ENCODE measurements around the gene C2orf42.

DNA sequence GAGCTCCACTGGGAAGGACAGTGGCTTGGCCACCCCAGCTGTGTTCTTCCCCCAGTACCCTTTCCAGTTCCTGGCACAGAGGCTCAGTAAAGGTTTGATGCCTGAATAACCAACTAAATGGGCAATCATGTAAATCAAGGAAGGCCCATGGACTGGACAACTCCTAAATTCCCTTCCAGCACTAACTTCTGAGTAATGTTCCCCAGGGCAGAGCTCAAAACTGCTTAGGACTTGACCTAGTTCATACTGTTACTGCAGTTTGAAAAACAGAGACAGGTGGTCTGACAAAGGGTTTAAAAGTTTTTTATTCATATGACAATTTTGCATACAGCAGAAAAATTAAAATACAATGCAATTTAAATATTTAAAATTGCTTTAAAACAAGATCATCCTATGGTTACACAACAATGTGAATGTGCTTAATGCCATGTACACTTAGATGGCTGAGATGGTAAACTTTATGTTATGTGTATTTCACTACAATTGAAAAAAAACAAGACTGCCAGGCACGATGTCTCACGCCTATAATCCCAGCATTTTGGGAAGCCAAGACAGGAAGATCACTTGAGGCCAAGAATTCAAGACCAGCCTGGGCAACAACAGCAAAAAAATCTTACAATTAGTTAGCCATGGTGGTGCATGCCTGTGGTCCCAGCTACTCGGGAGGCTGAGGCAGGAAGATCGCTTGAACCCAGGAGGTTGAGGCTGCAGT, 77.3 kb downstream of the C2orf42 start:
- TF ChIP-seq, protein P1, sequence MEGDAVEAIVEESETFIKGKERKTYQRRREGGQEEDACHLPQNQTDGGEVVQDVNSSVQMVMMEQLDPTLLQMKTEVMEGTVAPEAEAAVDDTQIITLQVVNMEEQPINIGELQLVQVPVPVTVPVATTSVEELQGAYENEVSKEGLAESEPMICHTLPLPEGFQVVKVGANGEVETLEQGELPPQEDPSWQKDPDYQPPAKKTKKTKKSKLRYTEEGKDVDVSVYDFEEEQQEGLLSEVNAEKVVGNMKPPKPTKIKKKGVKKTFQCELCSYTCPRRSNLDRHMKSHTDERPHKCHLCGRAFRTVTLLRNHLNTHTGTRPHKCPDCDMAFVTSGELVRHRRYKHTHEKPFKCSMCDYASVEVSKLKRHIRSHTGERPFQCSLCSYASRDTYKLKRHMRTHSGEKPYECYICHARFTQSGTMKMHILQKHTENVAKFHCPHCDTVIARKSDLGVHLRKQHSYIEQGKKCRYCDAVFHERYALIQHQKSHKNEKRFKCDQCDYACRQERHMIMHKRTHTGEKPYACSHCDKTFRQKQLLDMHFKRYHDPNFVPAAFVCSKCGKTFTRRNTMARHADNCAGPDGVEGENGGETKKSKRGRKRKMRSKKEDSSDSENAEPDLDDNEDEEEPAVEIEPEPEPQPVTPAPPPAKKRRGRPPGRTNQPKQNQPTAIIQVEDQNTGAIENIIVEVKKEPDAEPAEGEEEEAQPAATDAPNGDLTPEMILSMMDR (IDR thresholded peaks at IDR 0.05) = no peak
- TF ChIP-seq POLR2A (IDR thresholded peaks at IDR 0.05) (no peak), EP300 (IDR thresholded peaks at IDR 0.05) (no peak)
